Liver (tissue), 9 donors: ENCODE measurements around the gene EPB41L3. TPM values are rescaled to one million over a fixed set of nuclear protein-coding genes. Genes with fewer than 3 reads are reported as not detected.

Source experiments
- DNase-seq: peaks from one replicate; pipeline ENCODE4 v3.0.0-alpha.2; 2017; ENCODE audit warnings: low spot score
- H3K27ac ChIP-seq, 2 donors: one replicate each; pipeline ENCODE4 v1.7.0; 2013; ENCODE audit warnings: inconsistent platforms in 2 of 2, low read length in 2 of 2, control low read depth in 1 of 2, low read depth in 1 of 2, mild to moderate bottlenecking in 1 of 2
- H3K27me3 ChIP-seq, 4 donors: one replicate each; pipeline versions ENCODE4 v1.6.1 to v1.7.0; 2013; ENCODE audit warnings: low read length in 3 of 4, inconsistent platforms in 1 of 4, mild to moderate bottlenecking in 1 of 4, moderate library complexity in 1 of 4; ENCODE audit not compliant: control insufficient read depth in 4 of 4, insufficient read depth in 4 of 4
- H3K36me3 ChIP-seq, 4 donors: one replicate each; pipeline versions ENCODE4 v1.6.1 to v1.7.0; 2013; ENCODE audit warnings: low read length in 3 of 4, mild to moderate bottlenecking in 3 of 4, low read depth in 1 of 4, moderate library complexity in 1 of 4; ENCODE audit not compliant: control insufficient read depth in 4 of 4, insufficient read depth in 3 of 4
- H3K4me1 ChIP-seq, 4 donors: one replicate each; pipeline versions ENCODE4 v1.6.1 to v1.7.0; 2013; ENCODE audit warnings: low read length in 3 of 4, mild to moderate bottlenecking in 3 of 4, moderate library complexity in 1 of 4; ENCODE audit not compliant: control insufficient read depth in 4 of 4, insufficient read depth in 4 of 4
- H3K4me3 ChIP-seq, 3 donors: one replicate each; pipeline versions ENCODE4 v1.6.1 to v1.7.0; 2013; ENCODE audit warnings: low read length in 3 of 3, control low read depth in 1 of 3, low read depth in 1 of 3, mild to moderate bottlenecking in 1 of 3
- H3K9ac ChIP-seq, 2 donors: one replicate each; pipeline ENCODE4 v1.7.0; 2013; ENCODE audit warnings: low read length in 2 of 2, mild to moderate bottlenecking in 2 of 2, moderate library complexity in 2 of 2, control low read depth in 1 of 2, low read depth in 1 of 2
- H3K9me3 ChIP-seq, 4 donors: one replicate each; pipeline versions ENCODE4 v1.6.1 to v1.7.0; 2013; ENCODE audit warnings: low read length in 3 of 4; ENCODE audit not compliant: control insufficient read depth in 4 of 4
- EGR1 ChIP-seq, 2 donors: IDR thresholded peaks; 2 replicates each; pipeline ENCODE4 v1.6.1; 2016 to 2018; ENCODE audit warnings: antibody characterized with exemption in 2 of 2, low read depth in 2 of 2
- FOXA1 ChIP-seq: IDR thresholded peaks from 2 replicates; pipeline ENCODE4 v1.6.1; 2016; ENCODE audit warnings: antibody characterized with exemption
- FOXA2 ChIP-seq: IDR thresholded peaks from 2 replicates; pipeline ENCODE4 v1.6.1; 2016; ENCODE audit warnings: antibody characterized with exemption
- GABPA ChIP-seq, 2 donors: IDR thresholded peaks in 1 of 2; conservative IDR thresholded peaks in 1 of 2; 2 replicates each; pipeline ENCODE4 v1.6.1; 2016; ENCODE audit warnings: antibody characterized with exemption in 2 of 2, mild to moderate bottlenecking in 1 of 2, moderate library complexity in 1 of 2
- HNF4A ChIP-seq, 2 donors: conservative IDR thresholded peaks; 2 replicates each; pipeline ENCODE4 v1.6.1; 2016; ENCODE audit warnings: antibody characterized with exemption in 2 of 2, mild to moderate bottlenecking in 2 of 2
- HNF4G ChIP-seq: IDR thresholded peaks from 2 replicates; pipeline ENCODE4 v1.6.1; 2016; ENCODE audit warnings: antibody characterized with exemption
- JUND ChIP-seq, 2 donors: IDR thresholded peaks; 2 replicates each; pipeline ENCODE4 v1.6.1; 2016; ENCODE audit warnings: antibody characterized with exemption in 2 of 2
- MAX ChIP-seq: IDR thresholded peaks from 2 replicates; pipeline ENCODE4 v1.6.1; 2016; ENCODE audit warnings: antibody characterized with exemption
- NR2F2 ChIP-seq: IDR thresholded peaks from 2 replicates; pipeline ENCODE4 v1.6.1; 2016; ENCODE audit warnings: antibody characterized with exemption
- RAD21 ChIP-seq, 2 donors: IDR thresholded peaks; 2 replicates each; pipeline ENCODE4 v1.6.1; 2016; ENCODE audit warnings: antibody characterized with exemption in 2 of 2, mild to moderate bottlenecking in 2 of 2
- RXRA ChIP-seq, 2 donors: IDR thresholded peaks; 2 replicates each; pipeline ENCODE4 v1.6.1; 2017 to 2018; ENCODE audit warnings: antibody characterized with exemption in 2 of 2, mild to moderate bottlenecking in 1 of 2
- SP1 ChIP-seq: IDR thresholded peaks from 2 replicates; pipeline ENCODE4 v1.6.1; 2018; ENCODE audit warnings: antibody characterized with exemption, mild to moderate bottlenecking
- TAF1 ChIP-seq: conservative IDR thresholded peaks from 2 replicates; pipeline ENCODE4 v1.6.1; 2016; ENCODE audit warnings: antibody characterized with exemption, mild to moderate bottlenecking
- YY1 ChIP-seq: IDR thresholded peaks from 2 replicates; pipeline ENCODE4 v1.6.1; 2016; ENCODE audit warnings: antibody characterized with exemption, mild to moderate bottlenecking
- ZBTB33 ChIP-seq: IDR thresholded peaks from 2 replicates; pipeline ENCODE4 v1.6.1; 2016; ENCODE audit warnings: antibody characterized with exemption
- WGBS: extraction: QIAGEN DNeasy Blood & Tissue Kit; methylation state at CpG from one replicate; pipeline ENCODE4 v1.1.7; 2013; 5-methylcytosine and 5-hydroxymethylcytosine counted together
- polyA plus RNA-seq, 2 donors: library from polyadenylated mRNA; stranded (reverse) in 1 of 2; unstranded in 1 of 2; fragments of 200-250 nt in 1 of 2; fragments of >200 nt in 1 of 2; fragmentation: Nextera tagmentation in 1 of 2; extraction: Ambion mirVana in 1 of 2; gene quantifications; one replicate each; pipeline versions ENCODE4 v1.2.1 to v1.2.3, GENCODE V29; 2013 to 2015
- total RNA-seq, 2 donors: library from RNA; depleted of rRNA; stranded (reverse); fragments of >200 nt; gene quantifications; one replicate each; pipeline ENCODE4 v1.2.3, GENCODE V29; 2014
- TF ChIP-seq, protein P1 (sequence below): fragments of 150-350 bp; IDR thresholded peaks from 2 replicates; pipeline ENCODE4 v1.5.1; 2017; ENCODE audit warnings: improper control_type of control experiment, low read depth, low read length; ENCODE audit not compliant: missing input control
- TF ChIP-seq, protein P2 (sequence below): IDR thresholded peaks from 2 replicates; pipeline ENCODE4 v1.6.1; 2016; ENCODE audit warnings: antibody characterized with exemption
- TF ChIP-seq, protein P3 (sequence below): IDR thresholded peaks from 2 replicates; pipeline ENCODE4 v1.6.1; 2016; ENCODE audit warnings: antibody characterized with exemption, mild to moderate bottlenecking
- donor health status: healthy.
- donor health status: healthy.
- donor health status: healthy.
- donor health status: healthy.
- donor health status: healthy.

Gene EPB41L3
- total and polyA plus RNA-seq, 4 donors: 1.4 to 14.5 (median 5.1) TPM

DNA sequence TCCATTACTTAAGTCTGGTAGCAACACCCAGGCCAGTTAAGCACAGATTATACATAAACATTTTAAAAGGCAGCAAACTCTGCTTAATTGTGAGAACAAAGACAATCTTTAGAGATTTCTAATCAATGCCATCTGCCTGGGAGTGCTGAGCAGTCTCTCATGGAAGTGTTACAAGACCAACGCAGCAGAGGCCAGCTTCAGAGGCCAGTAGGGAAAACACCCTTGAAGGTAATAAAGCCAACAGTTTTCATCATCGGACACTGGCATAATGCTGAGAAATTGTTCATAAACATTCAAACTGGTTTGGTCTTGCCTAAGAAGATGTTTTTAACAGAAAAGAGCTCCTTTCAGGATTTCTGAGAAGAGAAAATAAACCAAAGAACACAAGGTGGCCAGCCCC is 35.0 kb downstream of the EPB41L3 start:
- WGBS: 91% methylated on average over 2 of the region's 2 CpGs
- Histone ChIP-seq H3K36me3 (no peaks in the 10 kb centered on the region), H3K4me1 (no peaks in the 10 kb centered on the region), H3K27me3 (no peaks in the 10 kb centered on the region), H3K9ac (no peak overlapping the region), H3K9me3 (no peaks in the 10 kb centered on the region), H3K4me3 (no peak overlapping the region), H3K27ac (no peak overlapping the region)
- TF ChIP-seq FOXA1 (no peak), MAX (no peak), RAD21 (IDR thresholded peaks at IDR 0.05) (no peak), ZBTB33 (no peak), JUND (IDR thresholded peaks at IDR 0.05) (no peak), YY1 (no peak)
- TF ChIP-seq, protein P1, sequence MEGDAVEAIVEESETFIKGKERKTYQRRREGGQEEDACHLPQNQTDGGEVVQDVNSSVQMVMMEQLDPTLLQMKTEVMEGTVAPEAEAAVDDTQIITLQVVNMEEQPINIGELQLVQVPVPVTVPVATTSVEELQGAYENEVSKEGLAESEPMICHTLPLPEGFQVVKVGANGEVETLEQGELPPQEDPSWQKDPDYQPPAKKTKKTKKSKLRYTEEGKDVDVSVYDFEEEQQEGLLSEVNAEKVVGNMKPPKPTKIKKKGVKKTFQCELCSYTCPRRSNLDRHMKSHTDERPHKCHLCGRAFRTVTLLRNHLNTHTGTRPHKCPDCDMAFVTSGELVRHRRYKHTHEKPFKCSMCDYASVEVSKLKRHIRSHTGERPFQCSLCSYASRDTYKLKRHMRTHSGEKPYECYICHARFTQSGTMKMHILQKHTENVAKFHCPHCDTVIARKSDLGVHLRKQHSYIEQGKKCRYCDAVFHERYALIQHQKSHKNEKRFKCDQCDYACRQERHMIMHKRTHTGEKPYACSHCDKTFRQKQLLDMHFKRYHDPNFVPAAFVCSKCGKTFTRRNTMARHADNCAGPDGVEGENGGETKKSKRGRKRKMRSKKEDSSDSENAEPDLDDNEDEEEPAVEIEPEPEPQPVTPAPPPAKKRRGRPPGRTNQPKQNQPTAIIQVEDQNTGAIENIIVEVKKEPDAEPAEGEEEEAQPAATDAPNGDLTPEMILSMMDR: no peak
- no peak for DNase-seq

GRCh38 chr18:5507756-5508155 is 36.0 kb downstream of the EPB41L3 start:
- H3K4me3 ChIP-seq: no peak overlapping the region
- 62% methylated on average over 2 of the region's 2 CpGs for WGBS
- no peak overlapping the region for H3K9ac ChIP-seq
- H3K9me3 ChIP-seq: no peaks in the 10 kb centered on the region
- no peak for DNase-seq
- no peaks in the 10 kb centered on the region for H3K4me1 ChIP-seq
- no peaks in the 10 kb centered on the region for H3K36me3 ChIP-seq
- H3K27me3 ChIP-seq: peaks cover 0 to under 1% (median 0%) of the 10 kb centered on the region in 4 donors
- H3K27ac ChIP-seq: no peak overlapping the region
- TF ChIP-seq FOXA2 (no peak), GABPA (IDR thresholded peaks at IDR 0.05 in 1 of 2, conservative IDR thresholded peaks at IDR 0.05 in 1 of 2) (no peak), JUND (IDR thresholded peaks at IDR 0.05) (no peak), SP1 (no peak), RAD21 (IDR thresholded peaks at IDR 0.05) (no peak), HNF4G (no peak), ZBTB33 (no peak), RXRA (IDR thresholded peaks at IDR 0.05) (no peak), TAF1 (no peak), EGR1 (IDR thresholded peaks at IDR 0.05; ENCODE audit: low read depth in 2 of 2) (no peak), FOXA1 (no peak), YY1 (no peak), HNF4A (conservative IDR thresholded peaks at IDR 0.05) (no peak), NR2F2 (no peak), MAX (no peak)
- TF ChIP-seq, protein P2, sequence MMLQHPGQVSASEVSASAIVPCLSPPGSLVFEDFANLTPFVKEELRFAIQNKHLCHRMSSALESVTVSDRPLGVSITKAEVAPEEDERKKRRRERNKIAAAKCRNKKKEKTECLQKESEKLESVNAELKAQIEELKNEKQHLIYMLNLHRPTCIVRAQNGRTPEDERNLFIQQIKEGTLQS: no peak
- TF ChIP-seq, protein P1: no peak
- TF ChIP-seq, protein P3, sequence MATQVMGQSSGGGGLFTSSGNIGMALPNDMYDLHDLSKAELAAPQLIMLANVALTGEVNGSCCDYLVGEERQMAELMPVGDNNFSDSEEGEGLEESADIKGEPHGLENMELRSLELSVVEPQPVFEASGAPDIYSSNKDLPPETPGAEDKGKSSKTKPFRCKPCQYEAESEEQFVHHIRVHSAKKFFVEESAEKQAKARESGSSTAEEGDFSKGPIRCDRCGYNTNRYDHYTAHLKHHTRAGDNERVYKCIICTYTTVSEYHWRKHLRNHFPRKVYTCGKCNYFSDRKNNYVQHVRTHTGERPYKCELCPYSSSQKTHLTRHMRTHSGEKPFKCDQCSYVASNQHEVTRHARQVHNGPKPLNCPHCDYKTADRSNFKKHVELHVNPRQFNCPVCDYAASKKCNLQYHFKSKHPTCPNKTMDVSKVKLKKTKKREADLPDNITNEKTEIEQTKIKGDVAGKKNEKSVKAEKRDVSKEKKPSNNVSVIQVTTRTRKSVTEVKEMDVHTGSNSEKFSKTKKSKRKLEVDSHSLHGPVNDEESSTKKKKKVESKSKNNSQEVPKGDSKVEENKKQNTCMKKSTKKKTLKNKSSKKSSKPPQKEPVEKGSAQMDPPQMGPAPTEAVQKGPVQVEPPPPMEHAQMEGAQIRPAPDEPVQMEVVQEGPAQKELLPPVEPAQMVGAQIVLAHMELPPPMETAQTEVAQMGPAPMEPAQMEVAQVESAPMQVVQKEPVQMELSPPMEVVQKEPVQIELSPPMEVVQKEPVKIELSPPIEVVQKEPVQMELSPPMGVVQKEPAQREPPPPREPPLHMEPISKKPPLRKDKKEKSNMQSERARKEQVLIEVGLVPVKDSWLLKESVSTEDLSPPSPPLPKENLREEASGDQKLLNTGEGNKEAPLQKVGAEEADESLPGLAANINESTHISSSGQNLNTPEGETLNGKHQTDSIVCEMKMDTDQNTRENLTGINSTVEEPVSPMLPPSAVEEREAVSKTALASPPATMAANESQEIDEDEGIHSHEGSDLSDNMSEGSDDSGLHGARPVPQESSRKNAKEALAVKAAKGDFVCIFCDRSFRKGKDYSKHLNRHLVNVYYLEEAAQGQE: no peak
